Prostate gland (tissue), 2 donors: ENCODE data around the gene NSL1. TPM values are rescaled to one million over a fixed set of nuclear protein-coding genes. Genes with fewer than 3 reads are reported as not detected.
"Not testable (repeated sequence)": the region's sequence is repeated elsewhere in the genome, so short reads cannot be mapped to it uniquely, and the experiment has no call there.

ENCODE experiments used
- DNase-seq: peaks from one replicate; pipeline ENCODE4 v3.0.0-alpha.2; 2019; ENCODE audit warnings: low spot score
- H3K27ac ChIP-seq, 2 donors: fragments of 200-600 bp; sonication (generic); 2 replicates each; pipeline ENCODE4 v1.5.1; 2017 to 2019
- H3K27me3 ChIP-seq: fragments of 200-600 bp; sonication (generic); replicated peaks from 2 replicates; pipeline ENCODE4 v1.5.1; 2019; ENCODE audit not compliant: insufficient read depth
- H3K36me3 ChIP-seq, 2 donors: fragments of 200-600 bp; sonication (generic); 1 replicate in 1 of 2; 2 replicates in 1 of 2; pipeline versions ENCODE4 v1.5.1 to v1.8.1; 2017 to 2019
- H3K4me1 ChIP-seq: fragments of 200-600 bp; sonication (generic); replicated peaks from 2 replicates; pipeline ENCODE4 v1.5.1; 2019
- H3K4me3 ChIP-seq, 2 donors: fragments of 200-600 bp; sonication (generic); 2 replicates each; pipeline ENCODE4 v1.5.1; 2017 to 2019
- H3K9me3 ChIP-seq: fragments of 200-600 bp; sonication (generic); 2 replicates; pipeline ENCODE4 v1.5.1; 2017
- POLR2A ChIP-seq: fragments of 450-650 bp; IDR thresholded peaks from one replicate; pipeline ENCODE4 v1.6.1; 2016; ENCODE audit warnings: antibody characterized with exemption, mild to moderate bottlenecking
- POLR2AphosphoS5 ChIP-seq: sonication (generic); formaldehyde crosslinking; IDR thresholded peaks from one replicate; pipeline ENCODE4 v1.6.1; 2017; ENCODE audit warnings: antibody characterized with exemption
- WGBS: methylation state at CpG from one replicate; pipeline ENCODE4 v1.1.5; 2018; 5-methylcytosine and 5-hydroxymethylcytosine counted together
- intact Hi-C: fragments of 100-400 bp; cut with DNase I; formaldehyde crosslinking; loops from one replicate; pipeline ENCODE4 v1.14.2; 2022
- total RNA-seq, 2 donors: library from RNA; depleted of rRNA; stranded (reverse); fragments of >200 nt; gene quantifications; one replicate each; pipeline ENCODE4 v1.1.0, GENCODE V29; 2016
- TF ChIP-seq, protein P1 (sequence below), 4 experiments: fragments of 200-600 bp in 2 of 4; fragments of 450-650 bp in 2 of 4; sonication (generic) in 2 of 4; IDR thresholded peaks; 1 replicate in 3 of 4; 2 replicates in 1 of 4; pipeline ENCODE4 v1.5.1; 2016 to 2019; ENCODE audit warnings: antibody characterized with exemption in 4 of 4, mild to moderate bottlenecking in 2 of 4, moderate library complexity in 2 of 4

The NSL1 gene
- total RNA-seq, 2 donors from 2014 or later = 31.6 to 42.6 TPM

DNA sequence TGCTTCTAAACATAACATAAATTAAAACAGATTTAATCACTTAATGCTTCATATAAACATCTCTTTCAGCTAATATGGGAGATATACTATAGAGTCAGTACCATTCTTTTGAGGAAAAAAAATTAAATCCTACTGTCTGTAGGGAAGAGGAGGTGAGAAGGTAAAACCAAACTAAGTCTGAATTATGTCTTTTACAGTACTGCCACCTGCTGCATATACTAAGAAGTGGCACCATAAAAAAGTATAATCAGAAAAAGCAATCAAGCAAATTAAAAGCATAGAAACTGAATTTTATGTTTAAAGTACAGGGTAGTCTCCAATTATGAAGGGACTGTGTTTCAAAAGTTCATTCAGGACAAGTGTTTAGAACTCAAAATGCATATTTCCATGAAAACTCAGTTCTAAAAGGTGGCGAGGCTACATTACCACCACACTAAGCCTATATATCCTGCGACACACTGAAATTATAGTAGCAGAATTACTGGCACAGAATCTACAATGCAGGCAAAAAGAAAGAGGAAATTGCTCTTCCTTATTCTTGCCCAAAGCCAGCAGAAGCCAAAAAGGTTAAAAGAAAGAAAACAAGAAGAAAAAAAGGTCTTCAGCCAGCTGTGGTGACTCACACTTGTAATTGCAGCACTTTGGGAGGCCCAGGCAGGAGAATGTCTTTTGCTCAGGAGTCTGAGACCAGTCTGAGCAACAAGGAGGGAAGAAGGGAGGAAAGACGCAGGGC is 9.0 kb downstream of the NSL1 start:
- H3K27ac ChIP-seq = no peak overlapping the region
- no peak for DNase-seq
- TF ChIP-seq POLR2AphosphoS5 (no peak), POLR2A (no peak)
- TF ChIP-seq, protein P1, sequence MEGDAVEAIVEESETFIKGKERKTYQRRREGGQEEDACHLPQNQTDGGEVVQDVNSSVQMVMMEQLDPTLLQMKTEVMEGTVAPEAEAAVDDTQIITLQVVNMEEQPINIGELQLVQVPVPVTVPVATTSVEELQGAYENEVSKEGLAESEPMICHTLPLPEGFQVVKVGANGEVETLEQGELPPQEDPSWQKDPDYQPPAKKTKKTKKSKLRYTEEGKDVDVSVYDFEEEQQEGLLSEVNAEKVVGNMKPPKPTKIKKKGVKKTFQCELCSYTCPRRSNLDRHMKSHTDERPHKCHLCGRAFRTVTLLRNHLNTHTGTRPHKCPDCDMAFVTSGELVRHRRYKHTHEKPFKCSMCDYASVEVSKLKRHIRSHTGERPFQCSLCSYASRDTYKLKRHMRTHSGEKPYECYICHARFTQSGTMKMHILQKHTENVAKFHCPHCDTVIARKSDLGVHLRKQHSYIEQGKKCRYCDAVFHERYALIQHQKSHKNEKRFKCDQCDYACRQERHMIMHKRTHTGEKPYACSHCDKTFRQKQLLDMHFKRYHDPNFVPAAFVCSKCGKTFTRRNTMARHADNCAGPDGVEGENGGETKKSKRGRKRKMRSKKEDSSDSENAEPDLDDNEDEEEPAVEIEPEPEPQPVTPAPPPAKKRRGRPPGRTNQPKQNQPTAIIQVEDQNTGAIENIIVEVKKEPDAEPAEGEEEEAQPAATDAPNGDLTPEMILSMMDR (IDR thresholded peaks at IDR 0.05) = peak in 3 of 4 experiments; percentile 62 to 76 (median 72)
- no peaks in the 10 kb centered on the region for H3K9me3 ChIP-seq
- no peaks in the 10 kb centered on the region for H3K4me1 ChIP-seq
- WGBS = 92% methylated on average over 3 of the region's 3 CpGs
- no peaks in the 10 kb centered on the region for H3K36me3 ChIP-seq
- no peaks in the 10 kb centered on the region for H3K27me3 ChIP-seq
- no peak overlapping the region for H3K4me3 ChIP-seq
- intact Hi-C loops = loop anchor here (5.0 kb wide), 2 partner anchors 115 to 305 kb away; no protein-coding TSS in a partner anchor

DNA sequence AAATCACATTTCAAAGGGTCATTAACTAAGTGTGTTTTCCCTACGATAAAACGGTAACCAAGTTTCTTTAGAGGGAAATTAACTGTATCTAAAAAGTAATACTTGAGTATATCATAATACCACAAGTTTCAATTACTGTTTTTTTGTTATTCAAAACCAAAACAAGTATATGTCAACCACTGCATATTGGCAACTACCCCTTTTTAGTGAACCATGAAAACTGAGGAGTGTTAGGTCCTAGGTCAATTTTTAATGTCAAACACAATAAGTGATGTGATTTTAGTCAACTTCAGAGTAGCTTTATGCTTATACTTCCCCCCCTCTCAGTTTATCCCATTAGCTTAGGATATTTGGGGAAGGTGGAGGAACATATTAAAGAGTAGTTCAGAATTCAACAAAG is 10.4 kb downstream of the NSL1 start:
- H3K27me3 ChIP-seq = no peaks in the 10 kb centered on the region
- H3K4me1 ChIP-seq = no peaks in the 10 kb centered on the region
- H3K36me3 ChIP-seq = no peaks in the 10 kb centered on the region
- no peak for DNase-seq
- H3K27ac ChIP-seq = no peak overlapping the region
- 90% methylated on average over 2 of the region's 2 CpGs for WGBS
- no peaks in the 10 kb centered on the region for H3K9me3 ChIP-seq
- TF ChIP-seq POLR2AphosphoS5 = no peak
- TF ChIP-seq, protein P1 (IDR thresholded peaks at IDR 0.05) = no peak
- no peak for TF ChIP-seq POLR2A
- intact Hi-C loops = loop anchor here (5.0 kb wide), 2 partner anchors 114 to 304 kb away; no protein-coding TSS in a partner anchor
- no peak overlapping the region for H3K4me3 ChIP-seq

DNA sequence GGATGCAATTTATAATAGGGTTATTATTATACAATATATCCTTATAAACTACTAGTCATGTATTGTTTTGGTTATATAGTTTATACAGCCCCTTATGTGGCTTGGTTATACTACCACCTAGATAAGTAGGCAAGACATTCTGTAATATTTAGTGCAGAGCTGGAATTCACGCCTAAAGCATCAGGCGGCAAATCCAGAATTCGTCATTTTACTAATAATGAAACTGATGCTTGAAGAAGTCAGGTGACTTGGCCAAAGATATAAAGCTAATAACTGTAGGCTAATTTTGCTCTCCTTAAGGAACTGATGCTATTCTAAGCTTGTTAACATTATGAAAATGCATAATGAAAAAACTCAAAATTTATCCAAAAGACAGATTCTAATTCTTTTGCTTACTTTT is 10.8 kb downstream of the NSL1 start:
- Histone ChIP-seq H3K27ac (no peak overlapping the region), H3K4me1 (no peaks in the 10 kb centered on the region), H3K36me3 (no peaks in the 10 kb centered on the region), H3K9me3 (no peaks in the 10 kb centered on the region), H3K27me3 (no peaks in the 10 kb centered on the region), H3K4me3 (no peak overlapping the region)
- WGBS = 92% methylated on average over 3 of the region's 3 CpGs
- no peak for DNase-seq
- intact Hi-C loops = loop anchor here (5.0 kb wide), 2 partner anchors 113 to 303 kb away; no protein-coding TSS in a partner anchor
- TF ChIP-seq, protein P1 (IDR thresholded peaks at IDR 0.05) = no peak
- no peak for TF ChIP-seq POLR2A
- TF ChIP-seq POLR2AphosphoS5 = no peak

DNA sequence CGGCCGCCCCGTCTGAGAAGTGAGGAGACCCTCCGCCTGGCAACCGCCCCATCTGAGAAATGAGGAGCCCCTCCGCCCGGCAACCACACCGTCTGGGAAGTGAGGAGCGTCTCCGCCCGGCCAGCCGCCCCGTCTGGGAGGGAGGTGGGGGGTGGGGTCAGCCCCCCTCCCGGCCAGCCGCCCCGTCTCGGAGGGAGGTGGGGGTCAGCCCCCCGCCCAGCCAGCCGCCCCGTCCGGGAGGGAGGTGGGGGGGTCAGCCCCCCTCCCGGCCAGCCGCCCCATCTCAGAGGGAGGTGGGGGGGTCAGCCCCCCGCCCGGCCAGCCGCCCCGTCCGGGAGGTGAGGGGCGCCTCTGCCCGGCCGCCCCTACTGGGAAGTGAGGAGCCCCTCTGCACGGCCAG is 12.5 kb downstream of the NSL1 start:
- intact Hi-C loops = not testable (repeated sequence)

DNA sequence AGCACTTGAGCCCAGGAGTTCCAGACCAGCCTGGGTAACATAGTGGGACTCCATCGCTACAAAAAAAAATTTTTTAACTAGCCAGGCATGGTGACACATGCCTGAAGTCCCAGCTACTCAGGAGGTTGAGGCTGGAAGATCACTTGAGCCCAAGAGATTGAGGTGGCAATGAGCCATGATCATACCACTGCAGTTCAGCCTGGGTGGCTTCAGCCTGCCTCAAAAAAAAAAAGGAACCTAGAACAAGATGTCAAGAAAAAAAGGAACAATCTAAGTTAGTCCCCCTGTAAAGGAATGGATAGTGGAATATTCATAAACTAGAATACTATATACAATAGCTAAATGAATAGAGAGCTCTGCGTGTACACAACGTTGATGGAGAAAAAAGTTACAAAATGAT is 14.4 kb downstream of the NSL1 start:
- no peaks in the 10 kb centered on the region for H3K4me1 ChIP-seq
- H3K36me3 ChIP-seq = no peaks in the 10 kb centered on the region
- TF ChIP-seq POLR2A (no peak), POLR2AphosphoS5 (no peak)
- TF ChIP-seq, protein P1 (IDR thresholded peaks at IDR 0.05) = no peak
- no peaks in the 10 kb centered on the region for H3K27me3 ChIP-seq
- no peak overlapping the region for H3K4me3 ChIP-seq
- 94% methylated on average over 3 of the region's 3 CpGs for WGBS
- no peak for DNase-seq
- no peaks in the 10 kb centered on the region for H3K9me3 ChIP-seq
- intact Hi-C loops = no loop called here
- no peak overlapping the region for H3K27ac ChIP-seq

More for the DNA sequence above, 12.5 kb downstream of the NSL1 start:
- H3K4me3 ChIP-seq, DNase-seq, H3K4me1 ChIP-seq, H3K36me3 ChIP-seq, H3K9me3 ChIP-seq, H3K27ac ChIP-seq, H3K27me3 ChIP-seq: not testable (repeated sequence)
- 95% methylated on average over 9 of the region's 32 CpGs for WGBS
